Activated CD4-positive, CD25-positive, alpha-beta regulatory T cell treated with anti-CD3 and anti-CD28 coated beads, Interleukin-2, amount 50 U/mL, for 72 hours (primary cell): Measurements from ENCODE around the gene TUBA1C.
"Not testable (repeated sequence)": the region's sequence is repeated elsewhere in the genome, so short reads cannot be mapped to it uniquely, and the experiment has no call there.

Experiments used
- DNase-seq: peaks from one replicate; pipeline ENCODE4 v3.0.0; 2021

The TUBA1C gene

GRCh38 chr12:49314811-49315210 lies 49.9 kb downstream of the TUBA1C start:
- no peak for DNase-seq

GRCh38 chr12:49317118-49317517 lies 52.2 kb downstream of the TUBA1C start:
- DNase-seq = not testable (repeated sequence)

- DNase-seq = not testable (repeated sequence)
These were observed 55.7 kb downstream of the TUBA1C start for GRCh38 chr12:49320411-49321103.

GRCh38 chr12:49322367-49322707 lies 57.5 kb downstream of the TUBA1C start:
- DNase-seq = no peak

- DNase-seq = peak; percentile 95
These were observed 58.0 kb downstream of the TUBA1C start, which contains the start of gene TROAP for GRCh38 chr12:49322708-49323523. TSS of gene TROAP (plus strand) at chr12:49323255. CDS start at chr12:49323609, 354 bp downstream.

- no peak for DNase-seq
These were observed 58.7 kb downstream of the TUBA1C start for GRCh38 chr12:49323524-49324097.
